OCI-LY1 (cell line): Measurements from ENCODE around the gene RESP18.

ENCODE experiments used
- H2AFZ ChIP-seq: fragments of 200-600 bp; sonication (generic), shearing (Covaris generic); 2 replicates; pipeline ENCODE4 v1.6.0; 2014; ENCODE audit warnings: antibody characterized with exemption, mild to moderate bottlenecking, low read length
- H3F3A ChIP-seq: fragments of 200-600 bp; sonication (generic), shearing (Covaris generic); 2 replicates; pipeline ENCODE4 v1.6.0; 2014; ENCODE audit warnings: mild to moderate bottlenecking, antibody characterized with exemption, low read length, moderate library complexity; ENCODE audit not compliant: insufficient read depth
- H3K27ac ChIP-seq: fragments of 200-600 bp; sonication (generic); 2 replicates; pipeline ENCODE4 v1.5.1; 2014; ENCODE audit warnings: low read length, mixed run types, mild to moderate bottlenecking, low read depth; ENCODE audit not compliant: poor library complexity, severe bottlenecking
- H3K27me3 ChIP-seq: fragments of 200-600 bp; sonication (generic); 2 replicates; pipeline ENCODE4 v1.6.0; 2014; ENCODE audit warnings: antibody characterized with exemption, mild to moderate bottlenecking, low read length, moderate library complexity; ENCODE audit not compliant: insufficient read depth
- H3K36me3 ChIP-seq: fragments of 200-600 bp; sonication (generic); 2 replicates; pipeline ENCODE4 v1.6.1; 2014; ENCODE audit warnings: mild to moderate bottlenecking, antibody characterized with exemption, low read length, moderate library complexity, mixed read lengths; ENCODE audit not compliant: insufficient read depth
- H3K4me1 ChIP-seq: fragments of 200-600 bp; sonication (generic); 2 replicates; pipeline ENCODE4 v1.5.1; 2014; ENCODE audit warnings: mild to moderate bottlenecking, low read length, moderate library complexity; ENCODE audit not compliant: insufficient read depth, severe bottlenecking
- H3K4me2 ChIP-seq: fragments of 200-600 bp; sonication (generic), shearing (Covaris generic); 2 replicates; pipeline ENCODE4 v1.6.1; 2014; ENCODE audit warnings: low read length
- H3K4me3 ChIP-seq: fragments of 200-600 bp; sonication (generic); 2 replicates; pipeline ENCODE4 v1.5.1; 2014; ENCODE audit warnings: low read length, low read depth, mild to moderate bottlenecking, mixed read lengths; ENCODE audit not compliant: poor library complexity, severe bottlenecking
- H3K79me2 ChIP-seq: fragments of 200-600 bp; shearing (Covaris generic); 2 replicates; pipeline ENCODE4 v1.6.1; 2016; ENCODE audit warnings: mixed run types, low read length, mixed read lengths; ENCODE audit not compliant: insufficient read depth
- H3K9ac ChIP-seq: fragments of 200-600 bp; sonication (generic), shearing (Covaris generic); 2 replicates; pipeline ENCODE4 v1.6.1; 2014; ENCODE audit warnings: mild to moderate bottlenecking, low read length, mixed read lengths
- H3K9me2 ChIP-seq: fragments of 200-600 bp; sonication (generic), shearing (Covaris generic); 2 replicates; pipeline ENCODE4 v1.6.1; 2014; ENCODE audit warnings: low read depth, mild to moderate bottlenecking, low read length, mixed read lengths
- H3K9me3 ChIP-seq: fragments of 200-600 bp; shearing (Covaris generic); 2 replicates; pipeline ENCODE4 v1.6.1; 2014; ENCODE audit warnings: low read length, mixed read lengths
- H4K20me1 ChIP-seq: fragments of 200-600 bp; sonication (generic), shearing (Covaris generic); 2 replicates; pipeline ENCODE4 v1.6.0; 2016; ENCODE audit warnings: mild to moderate bottlenecking, low read length; ENCODE audit not compliant: insufficient read depth
- CTCF ChIP-seq: fragments of 200-600 bp; sonication (generic), shearing (Covaris generic); IDR thresholded peaks from 2 replicates; pipeline ENCODE4 v1.5.1; 2017; ENCODE audit warnings: mild to moderate bottlenecking, antibody characterized with exemption, low read length, moderate library complexity, mixed read lengths
- EZH2 ChIP-seq: fragments of 200-600 bp; sonication (generic), shearing (Covaris generic); IDR thresholded peaks from 2 replicates; pipeline ENCODE4 v1.8.0; 2017; ENCODE audit warnings: borderline replicate concordance, mixed run types, mild to moderate bottlenecking, antibody characterized with exemption, low read length, moderate library complexity, mixed read lengths

The RESP18 gene

GRCh38 chr2:219291394-219291793 is 41.1 kb downstream of the RESP18 start:
- Histone ChIP-seq H3K9me2 (no peaks in the 10 kb centered on the region), H3K27ac (no peak overlapping the region), H3K36me3 (peaks cover 4% of the 10 kb centered on the region; the same call in 1 of the 2 replicates), H2AFZ (no peak overlapping the region), H3K9me3 (no peaks in the 10 kb centered on the region), H3K4me1 (peaks cover 15% of the 10 kb centered on the region), H4K20me1 (no peaks in the 10 kb centered on the region), H3K9ac (no peak overlapping the region), H3F3A (no peaks in the 10 kb centered on the region), H3K4me2 (no peak overlapping the region), H3K4me3 (no peak overlapping the region), H3K27me3 (no peaks in the 10 kb centered on the region; the same call in 1 of the 2 replicates), H3K79me2 (no peaks in the 10 kb centered on the region)
- TF ChIP-seq EZH2, result no peak
- no peak for TF ChIP-seq CTCF

- H4K20me1 ChIP-seq, result no peaks in the 10 kb centered on the region
- no peak overlapping the region for H3K4me3 ChIP-seq
- H3K27me3 ChIP-seq, result no peaks in the 10 kb centered on the region
- H3K36me3 ChIP-seq, result peaks cover 9% of the 10 kb centered on the region
- no peak overlapping the region for H3K27ac ChIP-seq
- no peak overlapping the region for H3K4me2 ChIP-seq
- H3K9me3 ChIP-seq, result no peaks in the 10 kb centered on the region
- H3F3A ChIP-seq, result no peaks in the 10 kb centered on the region
- no peaks in the 10 kb centered on the region for H3K9me2 ChIP-seq
- H3K4me1 ChIP-seq, result peaks cover 15% of the 10 kb centered on the region
- H3K79me2 ChIP-seq, result no peaks in the 10 kb centered on the region
- H2AFZ ChIP-seq, result no peak overlapping the region
- TF ChIP-seq CTCF (no peak), EZH2 (no peak)
- H3K9ac ChIP-seq, result no peak overlapping the region
These were observed 42.0 kb downstream of the RESP18 start for GRCh38 chr2:219290381-219291171.

DNA sequence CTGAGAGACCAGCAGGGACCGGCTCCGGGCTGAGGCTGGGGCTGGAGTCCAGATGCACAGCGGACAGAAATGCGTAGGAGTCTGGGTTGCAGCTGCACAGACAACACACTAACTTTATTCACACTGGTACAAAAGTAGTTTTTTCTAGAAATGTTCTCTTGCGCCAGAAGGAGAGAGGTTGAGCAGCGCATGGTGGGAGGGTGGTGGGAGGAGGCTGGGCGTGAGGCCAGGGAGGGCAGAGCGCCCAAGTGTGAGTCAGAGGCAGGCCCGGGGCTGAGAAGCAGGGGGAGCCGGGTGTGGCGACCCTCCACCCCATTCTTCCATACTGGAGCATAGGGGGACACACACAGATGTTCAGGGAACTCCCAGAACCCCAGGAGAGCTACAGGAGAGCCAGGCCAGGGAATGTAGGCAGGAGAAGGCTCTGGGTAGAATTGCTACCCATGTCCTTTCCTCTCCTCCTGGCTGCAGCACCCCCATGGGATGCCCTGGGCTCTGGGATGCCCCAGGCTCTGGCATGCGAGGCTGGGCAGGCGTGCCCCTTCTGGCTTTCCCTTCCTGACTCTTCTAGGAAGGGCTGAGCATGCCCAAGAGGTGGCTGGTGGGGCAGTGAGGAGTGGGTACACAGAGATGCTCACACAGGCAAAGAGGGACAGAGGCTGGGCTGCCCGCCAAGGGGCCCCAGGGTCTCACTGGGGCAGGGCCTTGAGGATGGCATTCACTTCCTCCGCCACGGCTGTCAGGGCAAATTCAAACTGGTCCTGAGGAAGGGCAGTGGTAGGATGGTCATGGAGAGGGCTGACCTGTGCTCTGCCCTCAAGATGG is 42.8 kb downstream of the RESP18 start:
- H3K9ac ChIP-seq, result no peak overlapping the region
- TF ChIP-seq CTCF, result no peak
- no peak for TF ChIP-seq EZH2

More for the DNA sequence above, 42.8 kb downstream of the RESP18 start:
- Histone ChIP-seq H3K4me2 (no peak overlapping the region), H3K36me3 (peaks cover 17% of the 10 kb centered on the region), H3K9me3 (no peaks in the 10 kb centered on the region), H3F3A (no peaks in the 10 kb centered on the region), H3K4me3 (no peak overlapping the region), H3K27me3 (no peaks in the 10 kb centered on the region), H4K20me1 (no peaks in the 10 kb centered on the region), H2AFZ (no peak overlapping the region), H3K4me1 (peaks cover 7% of the 10 kb centered on the region), H3K79me2 (no peaks in the 10 kb centered on the region), H3K9me2 (no peaks in the 10 kb centered on the region), H3K27ac (no peak overlapping the region)
